Activated B cell treated with CpG ODN at 0.5 μM for 24 hours (primary cell): ENCODE results near the gene ABHD17B. TPM values are rescaled to one million over a fixed set of nuclear protein-coding genes. Genes with fewer than 3 reads are reported as not detected.

Experiments used
- ATAC-seq: fragments of 200-7000 bp; cut with Tn5 transposase; one replicate; pipeline ENCODE4 v1.10.0; 2021; ENCODE audit warnings: low read depth, mild to moderate bottlenecking, moderate library complexity
- CTCF ChIA-PET: fragments of 350-600 bp; sonication (Branson Sonifier 250); formaldehyde crosslinking; loops from one replicate; lab custom pipeline; 2021; ENCODE audit warnings: antibody characterized with exemption; lab: Charles Lee
- POLR2A ChIA-PET: fragments of 350-600 bp; sonication (Branson Sonifier 250); formaldehyde crosslinking; loops from one replicate; lab custom pipeline; 2021; ENCODE audit warnings: antibody characterized with exemption; lab: Charles Lee
- DNase-seq: peaks from one replicate; pipeline ENCODE4 v3.0.0; 2022
- H3K27ac Mint-ChIP-seq: one replicate; pipeline ENCODE4 v1.8.0; 2020; ENCODE audit warnings: mixed read lengths
- H3K27me3 Mint-ChIP-seq: one replicate; pipeline ENCODE4 v1.8.0; 2021; ENCODE audit warnings: mixed read lengths
- H3K36me3 Mint-ChIP-seq: one replicate; pipeline ENCODE4 v1.8.0; 2021; ENCODE audit warnings: low read depth, mixed read lengths
- H3K4me1 Mint-ChIP-seq: one replicate; pipeline ENCODE4 v1.8.0; 2021; ENCODE audit warnings: mixed read lengths
- H3K4me3 Mint-ChIP-seq: one replicate; pipeline ENCODE4 v1.8.0; 2020; ENCODE audit warnings: mild to moderate bottlenecking, mixed read lengths
- H3K9me3 Mint-ChIP-seq: one replicate; pipeline ENCODE4 v1.8.0; 2020; ENCODE audit warnings: mixed read lengths
- CTCF ChIP-seq: fragments of 200-600 bp; IDR thresholded peaks from one replicate; pipeline ENCODE4 v1.8.0; 2022; ENCODE audit warnings: antibody characterized with exemption, mild to moderate bottlenecking
- intact Hi-C: fragments of 100-400 bp; cut with micrococcal nuclease; formaldehyde crosslinking; loops from one replicate; pipeline ENCODE4 v1.15.1; 2024
- total RNA-seq: library from RNA; stranded (reverse); gene quantifications from 2 replicates; pipeline ENCODE4 v1.2.3, GENCODE V29; 2022

ABHD17B gene
- total RNA-seq, 1 donor from 2014 or later, result 18.6 TPM

DNA sequence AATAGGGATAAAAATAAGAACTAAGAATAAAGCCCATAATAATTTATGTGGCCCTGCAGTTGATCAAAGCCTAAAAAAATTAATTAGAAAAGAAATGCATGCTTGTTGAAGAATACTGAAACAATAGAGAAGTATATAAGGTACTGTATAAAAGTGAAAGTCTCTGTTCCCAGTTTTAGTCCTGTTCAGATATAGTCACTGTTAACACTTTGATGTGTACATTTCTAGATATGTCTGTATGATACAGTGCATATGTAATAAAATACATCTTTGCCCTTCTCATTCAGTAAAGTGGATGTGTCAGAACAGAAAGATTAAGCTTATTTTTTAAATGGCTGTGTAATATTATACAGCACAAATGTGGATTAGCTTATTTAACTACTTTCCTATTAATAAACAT, 4.5 kb upstream of the ABHD17B start:
- CTCF ChIA-PET, result no interaction called here
- Mint-ChIP-seq H3K4me1 (peaks cover 37% of the 10 kb centered on the region), H3K4me3 (no peak overlapping the region), H3K27ac (no peak overlapping the region), H3K27me3 (no peaks in the 10 kb centered on the region), H3K36me3 (peaks cover 30% of the 10 kb centered on the region), H3K9me3 (no peaks in the 10 kb centered on the region)
- DNase-seq (no peak), ATAC-seq (no peak)
- intact Hi-C loops, result no loop called here
- POLR2A ChIA-PET, result interaction anchor here (0.7 kb wide), 2 partner anchors 116 to 582 kb away, joined by 3 to 4 read pairs; no protein-coding TSS in a partner anchor
- no peak for TF ChIP-seq CTCF

- H3K9me3 Mint-ChIP-seq, result no peaks in the 10 kb centered on the region
- no peaks in the 10 kb centered on the region for H3K27me3 Mint-ChIP-seq
- peak overlapping the region; percentile 100 for H3K4me3 Mint-ChIP-seq
- ChIA-PET CTCF (interaction anchor here (1.4 kb wide), 1 partner anchor 105 kb away, joined by 5 read pairs; no protein-coding TSS in a partner anchor), POLR2A (interaction anchor here (1.0 to 4.3 kb wide), 13 partner anchors 10 to 1493 kb away, joined by 3 to 38 read pairs (median 6); partner anchors contain the start of genes CEMIP2 and ZFAND5)
- no peak for DNase-seq
- intact Hi-C loops, result loop anchor here (1.0 to 5.0 kb wide), 13 partner anchors 9 to 1651 kb away; partner anchors contain the start of genes KLF9 and ZFAND5
- no peak for ATAC-seq
- peak overlapping the region; percentile 98 for H3K27ac Mint-ChIP-seq
- peaks cover 64% of the 10 kb centered on the region for H3K4me1 Mint-ChIP-seq
- no peak for TF ChIP-seq CTCF
- peaks cover 17% of the 10 kb centered on the region for H3K36me3 Mint-ChIP-seq
Observed at GRCh38 chr9:71911908-71912335, 929 bp upstream of the ABHD17B start.

DNA sequence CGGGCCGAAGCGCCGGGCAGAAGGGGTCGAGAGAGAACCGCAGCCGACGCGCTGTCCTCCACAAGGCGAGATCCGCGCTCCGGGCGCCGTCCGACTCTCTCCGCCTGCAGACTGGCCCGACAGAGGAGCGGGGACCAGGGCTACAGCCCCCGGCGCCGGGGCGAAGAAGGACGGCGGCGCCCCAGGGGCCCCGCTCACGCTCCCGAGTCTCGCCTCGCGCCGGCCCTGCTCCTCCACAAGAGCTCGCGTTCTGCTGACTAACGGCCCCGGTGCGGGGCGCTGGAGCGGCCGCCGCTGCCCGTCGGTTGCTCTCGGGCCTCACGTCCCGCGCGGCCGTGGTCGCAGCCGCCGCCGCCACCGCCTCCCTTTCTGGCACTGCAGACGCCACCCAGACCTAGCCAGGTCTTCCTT, 338 bp downstream of the ABHD17B start:
- TF ChIP-seq CTCF, result no peak
- CTCF ChIA-PET, result interaction anchor here (1.0 to 1.4 kb wide), 2 partner anchors 92 to 103 kb away, joined by 3 to 5 read pairs; no protein-coding TSS in a partner anchor
- Mint-ChIP-seq H3K27ac (peak overlapping the region; percentile 98), H3K4me1 (peaks cover 72% of the 10 kb centered on the region), H3K36me3 (peaks cover 22% of the 10 kb centered on the region), H3K27me3 (no peaks in the 10 kb centered on the region), H3K4me3 (peak overlapping the region; percentile 100), H3K9me3 (no peaks in the 10 kb centered on the region)
- no peak for DNase-seq
- POLR2A ChIA-PET, result interaction anchor here (1.0 to 4.3 kb wide), 13 partner anchors 9 to 455 kb away, joined by 4 to 38 read pairs (median 11); partner anchors contain the start of genes CEMIP2 and ZFAND5
- intact Hi-C loops, result loop anchor here (1.0 to 5.0 kb wide), 13 partner anchors 7 to 1650 kb away; partner anchors contain the start of genes KLF9 and ZFAND5
- peak; percentile 17 for ATAC-seq

- TF ChIP-seq CTCF, result no peak
- ATAC-seq (peak; percentile 1), DNase-seq (peak; percentile 50)
- Mint-ChIP-seq H3K27ac (peak overlapping the region; percentile 82), H3K36me3 (peaks cover 26% of the 10 kb centered on the region), H3K4me3 (peak overlapping the region; percentile 100), H3K4me1 (peaks cover 72% of the 10 kb centered on the region), H3K27me3 (no peaks in the 10 kb centered on the region), H3K9me3 (no peaks in the 10 kb centered on the region)
- ChIA-PET CTCF (no interaction called here), POLR2A (interaction anchor here (0.6 to 4.3 kb wide), 8 partner anchors 8 to 142 kb away, joined by 3 to 38 read pairs (median 12); partner anchors contain the start of gene CEMIP2)
- intact Hi-C loops, result loop anchor here (2.0 to 5.0 kb wide), 5 partner anchors 48 to 1649 kb away; no protein-coding TSS in a partner anchor
Observed at GRCh38 chr9:71909887-71910649, 925 bp downstream of the ABHD17B start.

GRCh38 chr9:71908825-71909224, 2.2 kb downstream of the ABHD17B start:
- H3K4me3 Mint-ChIP-seq, result peak overlapping the region; percentile 100
- intact Hi-C loops, result loop anchor here (1.0 kb wide), 1 partner anchor 12 kb away; no protein-coding TSS in a partner anchor
- ATAC-seq (no peak), DNase-seq (no peak)
- H3K27me3 Mint-ChIP-seq, result no peaks in the 10 kb centered on the region
- peaks cover 26% of the 10 kb centered on the region for H3K36me3 Mint-ChIP-seq
- no peak for TF ChIP-seq CTCF
- no peak overlapping the region for H3K27ac Mint-ChIP-seq
- CTCF ChIA-PET, result no interaction called here
- H3K4me1 Mint-ChIP-seq, result peaks cover 73% of the 10 kb centered on the region
- POLR2A ChIA-PET, result no interaction called here
- no peaks in the 10 kb centered on the region for H3K9me3 Mint-ChIP-seq
